GDM1 (cell line): ENCODE results near the gene DNAH3.
"Not testable (repeated sequence)": the region's sequence is repeated elsewhere in the genome, so short reads cannot be mapped to it uniquely, and the experiment has no call there.

ENCODE experiments used
- DNase-seq: peaks from one replicate; lab custom pipeline; 2025; lab: John Stamatoyannopoulos, UW

Gene DNAH3

GRCh38 chr16:21075252-21075651 lies 75.4 kb downstream of the DNAH3 start:
- DNase-seq, result no peak

- no peak for DNase-seq
Measured at GRCh38 chr16:21072976-21073375, 77.7 kb downstream of the DNAH3 start.

- no peak for DNase-seq
Measured at GRCh38 chr16:21071741-21072140, 78.9 kb downstream of the DNAH3 start.

GRCh38 chr16:21070564-21070963 lies 80.1 kb downstream of the DNAH3 start:
- no peak for DNase-seq

GRCh38 chr16:21069986-21070385 lies 80.7 kb downstream of the DNAH3 start:
- DNase-seq, result no peak

GRCh38 chr16:21064203-21064602 lies 86.4 kb downstream of the DNAH3 start:
- no peak for DNase-seq

- DNase-seq, result not testable (repeated sequence)
Measured at GRCh38 chr16:21063314-21063713, 87.3 kb downstream of the DNAH3 start.

- no peak for DNase-seq
Measured at GRCh38 chr16:21060027-21060510, 90.6 kb downstream of the DNAH3 start.

GRCh38 chr16:21057875-21058274 lies 92.8 kb downstream of the DNAH3 start:
- DNase-seq, result no peak

GRCh38 chr16:21056396-21056795 lies 94.2 kb downstream of the DNAH3 start:
- no peak for DNase-seq

- not testable (repeated sequence) for DNase-seq
Measured at GRCh38 chr16:21055738-21056137, 94.9 kb downstream of the DNAH3 start.

GRCh38 chr16:21053590-21053989 lies 97.1 kb downstream of the DNAH3 start:
- no peak for DNase-seq

- not testable (repeated sequence) for DNase-seq
Measured at GRCh38 chr16:21048091-21048912, 102.3 kb downstream of the DNAH3 start.

GRCh38 chr16:21038197-21038596 lies 112.4 kb downstream of the DNAH3 start:
- DNase-seq, result no peak

GRCh38 chr16:21037736-21038135 lies 112.9 kb downstream of the DNAH3 start:
- no peak for DNase-seq

GRCh38 chr16:21037168-21037567 lies 113.5 kb downstream of the DNAH3 start:
- DNase-seq, result no peak

GRCh38 chr16:21036471-21036870 lies 114.2 kb downstream of the DNAH3 start:
- no peak for DNase-seq

GRCh38 chr16:21033704-21034103 lies 116.9 kb downstream of the DNAH3 start:
- no peak for DNase-seq

- DNase-seq, result no peak
Measured at GRCh38 chr16:21033264-21033663, 117.4 kb downstream of the DNAH3 start.

GRCh38 chr16:21028728-21029127 lies 121.9 kb downstream of the DNAH3 start:
- no peak for DNase-seq

- DNase-seq, result no peak
Measured at GRCh38 chr16:21026846-21027245, 123.8 kb downstream of the DNAH3 start.

GRCh38 chr16:21023509-21024202 lies 127.0 kb downstream of the DNAH3 start:
- no peak for DNase-seq

GRCh38 chr16:21021316-21021715 lies 129.3 kb downstream of the DNAH3 start:
- no peak for DNase-seq
